Lung (tissue), 12 donors: ENCODE data around the gene PLEKHM3. TPM values are rescaled to one million over a fixed set of nuclear protein-coding genes. Genes with fewer than 3 reads are reported as not detected.
A peak's percentile ranks its signal among the peaks of the same experiment; 100 is the strongest.

ENCODE experiments used
- ATAC-seq: fragments of 200-7000 bp; cut with Tn5 transposase; one replicate; pipeline ENCODE4 v1.9.1; 2020; ENCODE audit warnings: moderate number of reproducible peaks; ENCODE audit not compliant: insufficient read depth, low FRiP score
- DNase-seq, 3 donors: peaks; one replicate each; pipeline ENCODE4 v3.0.0-alpha.2; 2013 to 2017
- H3K27ac ChIP-seq, 2 donors: one replicate each; pipeline ENCODE4 v1.5.1; 2013; ENCODE audit warnings: mild to moderate bottlenecking in 2 of 2, moderate library complexity in 2 of 2, control low read depth in 1 of 2, inconsistent platforms in 1 of 2, low read depth in 1 of 2, low read length in 1 of 2
- H3K27me3 ChIP-seq, 3 donors: one replicate each; pipeline ENCODE4 v1.5.1; 2013; ENCODE audit warnings: low read length in 2 of 3; ENCODE audit not compliant: control insufficient read depth in 3 of 3, insufficient read depth in 3 of 3
- H3K36me3 ChIP-seq, 4 donors: one replicate each; pipeline ENCODE4 v1.5.1; 2013; ENCODE audit warnings: low read length in 4 of 4, mild to moderate bottlenecking in 1 of 4, moderate library complexity in 1 of 4; ENCODE audit not compliant: control insufficient read depth in 4 of 4, insufficient read depth in 4 of 4
- H3K4me1 ChIP-seq, 5 donors: one replicate each; pipeline ENCODE4 v1.5.1; 2013; ENCODE audit warnings: low read length in 5 of 5, mild to moderate bottlenecking in 2 of 5, moderate library complexity in 1 of 5; ENCODE audit not compliant: control insufficient read depth in 5 of 5, insufficient read depth in 5 of 5
- H3K4me3 ChIP-seq: one replicate; pipeline ENCODE4 v1.5.1; 2013; ENCODE audit warnings: mild to moderate bottlenecking, control low read depth, moderate library complexity
- H3K9ac ChIP-seq, 2 donors: one replicate each; pipeline ENCODE4 v1.5.1; 2013; ENCODE audit warnings: low read length in 2 of 2, control low read depth in 1 of 2; ENCODE audit not compliant: insufficient read depth in 1 of 2
- H3K9me3 ChIP-seq, 4 donors: one replicate each; pipeline ENCODE4 v1.5.1; 2013; ENCODE audit warnings: low read length in 3 of 4, mild to moderate bottlenecking in 1 of 4, moderate library complexity in 1 of 4; ENCODE audit not compliant: control insufficient read depth in 4 of 4, insufficient read depth in 3 of 4
- CTCF ChIP-seq: IDR thresholded peaks from 2 replicates; pipeline ENCODE4 v1.5.1; 2012; ENCODE audit warnings: mild to moderate bottlenecking; ENCODE audit errors: control extremely low read depth, extremely low read depth
- WGBS, 2 donors: extraction: QIAGEN DNeasy Blood & Tissue Kit; methylation state at CpG; one replicate each; pipeline ENCODE4 v1.1.7; 2013; 5-methylcytosine and 5-hydroxymethylcytosine counted together
- polyA plus RNA-seq, 2 donors: library from polyadenylated mRNA; stranded (reverse); fragments of 200-250 nt; gene quantifications; one replicate each; pipeline ENCODE4 v1.2.1, GENCODE V29; 2013
- total RNA-seq, 2 donors: library from RNA; depleted of rRNA in 1 of 2; stranded (reverse); fragments of >200 nt in 1 of 2; gene quantifications; one replicate each; pipeline ENCODE4 v1.2.1, GENCODE V29; 2014 to 2021
- donor health status: control.
- donor health status: control.
- donor health status: Bipolar disorder and iron deficiency.
- donor health status: healthy.
- donor health status: DM: yes; HTN: yes; CAD: no.

Gene PLEKHM3
- total and polyA plus RNA-seq, 4 donors = 5.6 to 32.9 (median 12.4) TPM

GRCh38 chr2:207935121-207935990, 90.0 kb downstream of the PLEKHM3 start:
- H3K9ac ChIP-seq = no peak overlapping the region
- no peak for ATAC-seq
- H3K9me3 ChIP-seq = no peaks in the 10 kb centered on the region
- peaks cover 0 to 21% (median 0%) of the 10 kb centered on the region in 5 donors for H3K4me1 ChIP-seq
- H3K27ac ChIP-seq = peak overlapping the region in 1 of 2 donors; percentile 48
- WGBS, 2 donors = 72 to 76% methylated on average over 7 of the region's 7 CpGs
- TF ChIP-seq CTCF = no peak
- DNase-seq = no peak
- H3K4me3 ChIP-seq = no peak overlapping the region
- no peaks in the 10 kb centered on the region for H3K27me3 ChIP-seq
- H3K36me3 ChIP-seq = peaks cover 0 to 7% (median 2%) of the 10 kb centered on the region in 4 donors

GRCh38 chr2:207934720-207935119, 90.6 kb downstream of the PLEKHM3 start:
- Histone ChIP-seq H3K36me3 (peaks cover 0 to 7% (median 4%) of the 10 kb centered on the region in 4 donors), H3K27ac (peak overlapping the region in 1 of 2 donors; percentile 44), H3K9ac (no peak overlapping the region), H3K4me1 (peaks cover 0 to 18% (median 0%) of the 10 kb centered on the region in 5 donors), H3K4me3 (no peak overlapping the region), H3K9me3 (no peaks in the 10 kb centered on the region), H3K27me3 (no peaks in the 10 kb centered on the region)
- WGBS, 2 donors = 69 to 81% methylated on average over 7 of the region's 7 CpGs
- no peak for TF ChIP-seq CTCF
- DNase-seq = no peak
- ATAC-seq = no peak

- ATAC-seq (no peak), DNase-seq (peak in 1 of 3 donors; percentile 36)
- Histone ChIP-seq H3K36me3 (peaks cover 0 to 7% (median 4%) of the 10 kb centered on the region in 4 donors), H3K9ac (no peak overlapping the region), H3K27ac (no peak overlapping the region), H3K4me1 (peaks cover 0 to 14% (median 0%) of the 10 kb centered on the region in 5 donors), H3K4me3 (no peak overlapping the region), H3K9me3 (no peaks in the 10 kb centered on the region), H3K27me3 (no peaks in the 10 kb centered on the region)
- TF ChIP-seq CTCF = no peak
- WGBS, 2 donors = 82 to 87% methylated on average over 9 of the region's 9 CpGs
Measured at GRCh38 chr2:207933396-207934065, 91.8 kb downstream of the PLEKHM3 start.
